ENCODE data around the gene USO1.
"Not testable (repeated sequence)": the region's sequence is repeated elsewhere in the genome, so short reads cannot be mapped to it uniquely, and the experiment has no call there.

USO1 gene, protein sequence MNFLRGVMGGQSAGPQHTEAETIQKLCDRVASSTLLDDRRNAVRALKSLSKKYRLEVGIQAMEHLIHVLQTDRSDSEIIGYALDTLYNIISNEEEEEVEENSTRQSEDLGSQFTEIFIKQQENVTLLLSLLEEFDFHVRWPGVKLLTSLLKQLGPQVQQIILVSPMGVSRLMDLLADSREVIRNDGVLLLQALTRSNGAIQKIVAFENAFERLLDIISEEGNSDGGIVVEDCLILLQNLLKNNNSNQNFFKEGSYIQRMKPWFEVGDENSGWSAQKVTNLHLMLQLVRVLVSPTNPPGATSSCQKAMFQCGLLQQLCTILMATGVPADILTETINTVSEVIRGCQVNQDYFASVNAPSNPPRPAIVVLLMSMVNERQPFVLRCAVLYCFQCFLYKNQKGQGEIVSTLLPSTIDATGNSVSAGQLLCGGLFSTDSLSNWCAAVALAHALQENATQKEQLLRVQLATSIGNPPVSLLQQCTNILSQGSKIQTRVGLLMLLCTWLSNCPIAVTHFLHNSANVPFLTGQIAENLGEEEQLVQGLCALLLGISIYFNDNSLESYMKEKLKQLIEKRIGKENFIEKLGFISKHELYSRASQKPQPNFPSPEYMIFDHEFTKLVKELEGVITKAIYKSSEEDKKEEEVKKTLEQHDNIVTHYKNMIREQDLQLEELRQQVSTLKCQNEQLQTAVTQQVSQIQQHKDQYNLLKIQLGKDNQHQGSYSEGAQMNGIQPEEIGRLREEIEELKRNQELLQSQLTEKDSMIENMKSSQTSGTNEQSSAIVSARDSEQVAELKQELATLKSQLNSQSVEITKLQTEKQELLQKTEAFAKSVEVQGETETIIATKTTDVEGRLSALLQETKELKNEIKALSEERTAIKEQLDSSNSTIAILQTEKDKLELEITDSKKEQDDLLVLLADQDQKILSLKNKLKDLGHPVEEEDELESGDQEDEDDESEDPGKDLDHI

DNA sequence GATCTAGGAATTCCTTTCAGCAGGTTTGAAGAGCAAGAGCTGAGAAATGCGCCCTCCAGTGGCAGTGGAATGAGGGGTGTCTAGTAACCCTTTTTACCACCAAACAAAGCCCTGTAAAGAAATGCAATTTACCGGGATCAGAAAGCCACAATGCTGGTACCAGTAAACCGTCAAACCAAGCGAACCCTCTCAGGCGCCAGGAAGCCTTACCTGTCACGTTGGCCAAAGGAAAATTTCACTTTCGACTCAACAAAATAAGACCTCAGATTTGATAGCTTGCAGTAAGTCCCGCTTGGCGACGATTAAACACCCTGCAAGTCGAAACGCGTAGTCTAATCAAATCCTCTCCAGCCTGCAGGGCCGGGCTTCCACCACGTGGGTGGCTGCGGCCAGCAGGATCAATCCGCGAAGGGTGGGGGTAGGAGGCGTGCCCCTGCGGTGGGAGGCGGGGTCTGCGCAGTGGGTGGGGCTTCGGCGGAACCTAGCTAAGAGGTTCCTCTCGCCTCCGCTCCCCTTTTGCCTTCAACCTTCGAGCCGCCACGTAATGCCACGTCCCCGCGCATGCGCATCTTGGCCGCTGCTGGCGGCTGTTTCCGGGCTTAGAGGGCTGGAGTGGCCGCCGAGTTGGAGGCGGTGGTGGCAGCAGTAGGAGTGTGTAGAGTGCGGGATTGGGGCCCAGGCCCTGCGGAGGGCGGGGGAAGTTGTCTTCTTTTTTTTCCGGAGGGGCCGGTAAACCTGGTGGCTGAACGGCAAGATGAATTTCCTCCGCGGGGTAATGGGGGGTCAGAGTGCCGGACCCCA lies at the start of gene USO1:
Gene USO1, plus strand, starts transcription at position 512 of the 801 bp plus-strand sequence. Its CDS starts 243 bp downstream, at position 755.
- DNase-seq: peak; percentile 99

DNA sequence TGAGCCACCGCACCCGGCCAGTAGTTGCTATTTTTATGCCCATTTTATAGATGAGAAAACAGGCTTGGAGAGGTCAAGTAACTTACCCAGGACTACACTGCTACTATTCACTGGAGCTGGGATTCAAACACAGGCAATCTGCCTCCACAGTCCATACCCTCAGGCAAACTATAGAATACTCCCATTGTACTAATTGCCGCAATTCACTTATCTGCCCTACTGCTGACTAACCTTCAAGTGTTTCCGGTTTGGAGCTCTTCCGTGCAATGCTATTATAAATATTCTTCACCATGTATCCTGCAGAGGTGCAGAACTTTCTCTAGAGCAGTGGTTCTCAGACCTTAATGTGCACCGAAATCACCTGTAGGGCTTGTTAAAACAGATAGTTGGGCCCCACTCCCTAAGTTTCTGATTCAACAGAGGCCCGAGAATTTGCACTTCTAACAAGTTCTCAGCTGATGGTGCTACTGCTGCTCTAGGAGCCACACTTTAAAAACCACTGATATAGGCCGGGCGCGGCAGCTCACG lies 49.3 kb upstream of the USO1 start:
- no peak for DNase-seq

DNA sequence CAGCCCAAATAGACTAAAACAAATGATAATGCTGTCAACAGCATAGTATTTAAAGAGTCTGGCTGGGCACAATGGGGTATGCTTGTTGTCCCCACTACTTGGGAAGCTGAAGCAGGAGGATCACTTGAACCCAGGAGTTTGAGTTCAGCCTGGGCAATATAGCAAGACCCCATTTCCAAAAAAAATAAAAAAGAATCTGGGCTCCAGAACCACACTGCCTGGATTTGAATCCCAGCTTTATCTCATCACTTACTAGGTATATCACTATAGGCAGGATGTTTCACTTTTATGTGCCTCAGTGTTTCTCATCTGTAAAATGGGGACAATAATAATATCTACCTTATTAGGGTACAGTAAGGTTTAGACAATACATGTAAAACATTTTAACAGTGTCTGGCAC lies 45.9 kb upstream of the USO1 start:
- no peak for DNase-seq

DNA sequence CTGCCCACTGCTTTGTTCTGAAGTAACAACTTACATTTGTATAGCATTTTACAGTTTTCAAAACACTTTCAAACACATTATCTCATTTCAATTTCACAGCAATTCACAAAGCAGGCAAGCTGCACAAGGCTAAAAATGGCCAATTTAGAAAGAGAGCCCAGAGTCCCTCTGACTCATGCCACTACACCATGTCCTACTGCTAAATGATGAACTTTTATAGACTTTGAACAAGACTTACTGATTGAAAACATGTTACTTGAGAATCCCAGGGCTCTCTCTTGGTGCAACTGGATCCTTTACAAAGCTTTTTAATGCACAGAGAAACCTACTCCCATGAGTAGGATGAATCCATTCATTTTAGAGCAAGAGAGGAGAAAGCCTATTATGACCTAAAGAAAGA lies 45.4 kb upstream of the USO1 start:
- DNase-seq: no peak

DNA sequence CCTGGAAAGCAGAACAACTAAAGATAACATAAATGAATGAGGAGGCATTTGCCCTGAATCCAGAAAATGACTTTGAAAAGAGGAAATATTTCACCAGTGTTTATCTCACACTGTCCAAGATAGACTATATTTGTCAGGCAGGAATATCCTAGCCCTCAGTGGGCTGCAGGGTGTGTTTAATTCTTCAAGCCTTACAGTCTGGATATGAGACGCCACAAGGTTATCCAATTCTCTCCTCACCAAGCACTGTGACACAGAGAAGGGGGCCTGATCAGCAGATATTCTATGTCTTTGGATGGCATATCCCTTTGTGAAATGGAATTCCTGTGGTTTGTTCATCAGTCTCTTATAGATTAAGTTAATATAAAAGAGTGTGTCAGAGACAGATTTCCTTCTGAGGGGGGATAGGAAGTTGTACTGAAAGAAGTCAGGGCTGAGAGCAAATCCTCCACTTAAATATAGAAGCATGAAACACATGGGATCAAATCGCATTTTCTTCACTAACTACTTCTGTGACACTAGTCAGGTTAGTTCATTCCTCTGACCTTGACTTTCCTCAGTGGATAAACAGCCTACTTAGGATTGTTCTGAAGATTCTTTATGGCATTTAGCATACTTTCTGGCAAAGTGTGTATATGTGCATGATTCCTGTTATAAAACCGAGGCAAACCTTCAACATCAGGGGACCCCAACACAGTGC lies 44.4 kb upstream of the USO1 start:
- no peak for DNase-seq

DNA sequence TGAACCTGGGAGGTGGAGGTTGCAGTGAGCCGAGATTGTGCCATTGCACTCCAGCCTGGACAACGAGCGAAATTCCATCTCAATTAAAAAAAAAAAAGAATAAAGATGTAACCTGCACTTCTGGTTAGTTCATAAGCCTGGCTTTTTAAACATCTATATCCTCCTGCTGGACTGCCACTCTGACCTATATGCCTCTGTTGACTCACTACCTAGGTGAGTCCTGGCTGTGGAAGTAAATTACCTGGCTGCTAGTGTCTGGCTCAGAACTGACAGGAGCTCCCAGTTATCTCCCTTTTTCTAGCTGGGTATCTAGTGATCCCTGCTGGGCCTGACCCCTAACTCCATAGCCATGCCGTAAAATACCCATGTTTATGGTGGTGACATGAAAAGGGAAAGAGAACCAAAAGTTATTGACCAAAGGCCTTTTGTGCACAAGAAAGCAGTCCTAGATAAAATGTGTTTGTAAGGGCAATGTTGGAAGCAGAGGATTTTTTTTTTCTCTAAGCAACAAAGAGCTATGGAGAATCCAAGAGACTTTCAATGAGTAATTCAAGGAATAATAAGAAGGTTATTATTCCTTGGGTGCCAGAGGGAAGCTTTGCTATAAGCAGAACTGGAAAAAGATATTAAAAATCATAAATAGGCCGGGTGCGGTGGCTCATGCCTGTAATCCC lies 40.8 kb upstream of the USO1 start:
- DNase-seq: no peak

DNA sequence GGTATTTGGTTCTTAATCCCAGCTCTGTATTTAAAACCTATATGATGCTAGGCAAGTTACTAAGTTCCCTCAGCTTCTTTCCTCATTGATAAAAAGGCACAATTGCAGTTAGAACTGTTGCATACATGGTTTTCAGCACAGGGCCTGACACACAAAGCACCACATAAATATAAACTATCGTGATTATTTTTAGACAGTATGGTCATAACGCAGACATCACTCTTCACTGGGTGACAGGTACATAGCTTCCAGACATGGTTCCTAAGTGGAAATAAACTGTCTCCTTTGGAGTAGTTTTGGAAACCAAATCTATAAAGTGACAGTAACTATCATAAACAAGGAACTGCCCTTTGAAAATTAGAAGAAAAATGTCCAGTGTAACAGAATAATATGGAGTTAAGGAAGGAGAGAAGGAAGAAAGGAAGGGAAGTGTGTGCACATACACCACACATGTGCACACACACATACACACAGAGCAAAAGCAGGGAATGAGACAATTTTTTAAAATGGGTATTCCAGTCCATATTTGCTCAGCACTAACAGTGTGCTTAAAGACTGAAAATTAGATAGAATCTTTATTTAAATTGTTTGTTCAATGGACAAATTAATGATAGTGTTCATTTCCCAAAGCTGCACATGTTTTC lies 38.7 kb upstream of the USO1 start:
- DNase-seq: no peak

DNA sequence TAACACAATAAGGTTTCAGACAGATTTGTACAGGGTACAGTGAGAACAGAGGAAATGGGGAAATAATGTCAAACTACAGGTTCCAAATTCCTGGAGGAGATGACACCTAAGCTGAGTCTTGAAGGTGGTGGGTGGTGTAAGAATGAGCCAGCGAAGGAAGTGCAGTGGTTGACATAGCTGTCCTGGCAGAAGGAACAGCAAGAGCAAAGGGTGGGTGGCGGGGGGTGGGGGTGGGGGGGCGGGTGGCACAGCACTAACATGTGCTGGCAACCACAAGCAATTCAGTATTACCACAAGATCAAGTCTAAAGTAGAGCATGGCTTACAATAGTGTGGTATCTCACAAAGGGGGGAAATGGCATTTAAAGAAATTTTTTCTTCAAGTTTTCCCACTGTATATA lies 38.0 kb upstream of the USO1 start:
- no peak for DNase-seq

DNA sequence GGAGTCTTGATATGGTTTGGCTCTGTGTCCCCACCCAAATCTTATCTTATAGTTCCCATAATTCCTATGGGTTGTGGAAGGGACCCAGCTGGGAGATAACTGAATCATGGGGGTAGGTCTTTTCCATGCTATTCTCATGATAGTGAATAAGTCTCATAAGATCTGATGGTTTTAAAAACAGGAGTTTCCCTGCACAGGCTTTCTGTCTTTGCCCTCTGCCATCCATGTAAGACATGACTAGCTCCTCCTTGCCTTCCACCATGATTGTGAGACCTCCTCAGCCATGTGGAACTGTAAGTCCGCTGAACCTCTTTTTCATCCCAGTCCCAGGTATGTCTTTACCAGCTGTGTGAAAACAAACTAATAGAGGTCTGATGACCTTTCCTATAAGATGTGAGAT lies 37.3 kb upstream of the USO1 start:
- DNase-seq: not testable (repeated sequence)

DNA sequence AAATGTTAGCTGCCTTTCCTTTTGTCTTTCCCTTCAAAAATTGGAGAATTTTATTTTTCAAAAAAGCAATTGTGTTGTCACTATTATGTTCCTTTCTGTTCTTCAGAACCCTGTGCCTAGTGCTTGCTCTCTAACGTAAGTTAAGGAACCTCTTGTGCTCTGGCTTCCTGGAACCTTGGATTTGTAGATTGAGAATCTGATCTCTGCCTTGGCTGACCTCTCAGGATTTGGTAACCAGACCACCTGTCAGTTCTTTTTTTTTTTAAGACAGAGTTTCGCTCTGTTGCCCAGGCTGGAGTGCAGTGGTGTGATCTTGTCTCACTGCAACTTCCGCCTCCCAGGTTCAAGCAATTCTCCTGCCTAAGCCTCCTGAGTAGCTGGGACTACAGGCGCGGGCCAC lies 32.3 kb upstream of the USO1 start:
- DNase-seq: not testable (repeated sequence)

DNA sequence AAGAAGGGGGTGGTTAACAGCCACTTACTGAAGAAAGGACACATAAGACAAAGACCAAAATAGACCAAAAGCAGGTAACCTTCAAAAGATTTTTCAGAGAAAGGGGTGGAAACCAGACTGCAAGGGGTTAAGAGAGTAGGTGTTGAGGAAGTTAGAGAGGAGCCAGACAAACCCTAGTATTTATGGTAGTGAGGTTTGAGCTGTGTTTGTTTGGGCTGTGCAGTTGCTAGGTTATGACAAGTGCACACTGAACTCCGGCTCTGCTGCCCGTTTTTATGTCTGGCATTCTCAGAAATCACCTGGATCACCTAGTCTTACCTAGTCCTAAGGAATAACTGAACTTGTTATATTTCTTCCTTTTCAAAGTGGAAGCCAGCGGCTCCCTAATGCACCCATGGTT lies 28.3 kb upstream of the USO1 start:
- no peak for DNase-seq

DNA sequence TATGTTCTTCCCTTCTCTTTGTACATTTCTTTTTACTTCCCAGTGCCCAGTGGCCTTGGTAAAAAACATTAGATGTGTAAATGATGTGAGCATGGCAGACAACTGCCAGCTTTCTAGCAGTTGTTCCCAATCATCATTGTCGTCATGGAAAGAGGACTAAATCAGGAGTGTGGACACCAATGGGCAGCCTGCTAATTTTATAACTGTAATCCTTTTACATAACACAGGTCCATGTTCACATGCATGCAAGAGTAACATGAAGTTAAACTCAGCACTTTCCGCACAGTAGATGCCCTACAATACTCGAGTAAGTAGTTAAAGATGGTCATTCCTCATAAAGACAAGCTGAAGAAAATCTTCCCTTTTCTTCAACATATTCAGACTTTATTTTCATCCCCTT lies 27.8 kb upstream of the USO1 start:
- no peak for DNase-seq

DNA sequence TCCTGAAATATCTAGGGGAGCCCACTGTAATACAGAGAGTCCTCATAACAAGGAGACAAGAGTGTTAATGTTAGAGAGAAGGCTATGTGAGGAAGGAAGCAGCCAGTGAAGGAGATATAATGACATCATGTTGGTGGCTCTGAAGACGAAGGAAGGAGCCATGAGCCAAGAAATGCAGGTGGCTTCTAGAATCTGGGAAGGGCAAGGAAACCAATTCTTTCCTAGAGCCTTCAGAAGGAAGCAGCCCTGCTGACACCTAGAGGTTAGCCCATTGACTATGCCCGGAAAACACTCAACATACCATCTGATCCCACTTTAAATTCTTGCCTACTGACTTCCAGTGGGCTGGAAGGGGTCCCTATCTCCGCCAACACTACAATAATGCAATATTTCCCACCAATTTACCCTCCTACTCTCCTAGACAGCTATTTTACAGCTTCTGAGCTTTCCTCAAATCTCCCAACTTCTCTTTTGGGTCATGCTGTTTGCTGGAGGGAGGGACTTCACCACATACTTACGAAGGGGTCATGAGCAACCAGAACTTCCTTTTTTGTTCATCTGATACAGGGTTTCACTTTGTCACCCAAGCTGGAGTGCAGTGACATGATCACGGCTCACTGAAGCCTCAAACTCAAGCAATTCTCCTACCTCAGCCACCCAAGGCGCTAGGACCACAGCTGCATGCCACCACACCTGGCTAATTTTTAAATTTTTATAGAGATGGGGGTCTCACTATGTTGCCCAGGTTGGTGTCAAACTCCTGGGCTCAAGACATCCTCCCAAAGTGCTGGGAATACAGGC lies 26.0 kb upstream of the USO1 start:
- DNase-seq: no peak

DNA sequence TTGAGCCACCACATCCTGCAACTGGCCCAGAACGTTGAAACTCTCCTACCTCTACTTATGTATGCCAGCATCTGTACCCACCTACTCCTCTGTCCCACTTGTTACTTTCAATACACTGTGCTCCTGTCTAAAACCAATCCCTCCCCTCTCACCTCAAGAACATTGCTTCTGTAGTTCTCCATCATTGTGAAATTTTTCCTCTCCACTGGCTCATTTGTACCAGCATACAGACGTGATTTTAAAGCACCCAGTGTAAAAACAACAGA lies 25.5 kb upstream of the USO1 start:
- DNase-seq: no peak

DNA sequence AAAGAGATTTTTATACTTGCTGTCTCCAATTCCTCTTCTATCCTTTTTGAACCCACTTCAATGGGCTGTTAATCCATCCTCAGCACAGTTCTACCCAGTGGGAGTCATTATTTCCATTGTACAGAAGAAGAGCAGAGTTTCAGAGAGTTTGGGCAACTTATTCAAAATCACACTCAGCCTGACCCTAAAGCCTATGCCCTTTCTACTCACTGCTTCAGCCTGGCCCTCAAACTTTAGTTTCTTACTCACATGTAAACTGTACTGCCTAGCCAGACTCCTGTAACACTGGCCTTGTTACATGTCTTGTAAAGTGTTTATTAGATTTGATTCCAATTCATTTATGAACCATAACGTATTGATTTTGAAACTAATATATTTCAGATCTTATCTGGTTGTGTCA lies 25.1 kb upstream of the USO1 start:
- no peak for DNase-seq

DNA sequence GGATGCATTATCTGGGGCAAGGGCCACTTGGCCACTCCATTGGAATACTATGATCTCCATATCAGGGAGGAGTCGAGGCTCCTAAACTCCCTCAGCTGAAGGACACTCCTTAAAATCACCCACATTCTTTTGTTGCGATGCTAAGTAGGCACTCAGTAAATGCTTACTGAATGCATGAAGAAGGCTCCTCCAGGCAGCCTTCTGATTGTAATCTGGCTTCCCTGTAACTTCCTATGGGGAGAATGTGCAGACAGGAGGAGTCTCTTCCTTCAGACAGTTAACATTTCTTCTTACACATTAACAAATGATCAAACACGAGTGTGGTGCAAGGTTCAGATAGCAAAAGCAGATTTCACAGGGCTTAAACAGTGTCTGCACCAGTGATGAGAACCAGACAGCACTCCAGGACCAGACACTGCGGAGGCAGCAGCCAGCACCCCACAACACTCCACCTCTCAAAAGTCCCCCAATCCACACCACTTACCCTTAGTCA lies 21.4 kb upstream of the USO1 start:
- no peak for DNase-seq

DNA sequence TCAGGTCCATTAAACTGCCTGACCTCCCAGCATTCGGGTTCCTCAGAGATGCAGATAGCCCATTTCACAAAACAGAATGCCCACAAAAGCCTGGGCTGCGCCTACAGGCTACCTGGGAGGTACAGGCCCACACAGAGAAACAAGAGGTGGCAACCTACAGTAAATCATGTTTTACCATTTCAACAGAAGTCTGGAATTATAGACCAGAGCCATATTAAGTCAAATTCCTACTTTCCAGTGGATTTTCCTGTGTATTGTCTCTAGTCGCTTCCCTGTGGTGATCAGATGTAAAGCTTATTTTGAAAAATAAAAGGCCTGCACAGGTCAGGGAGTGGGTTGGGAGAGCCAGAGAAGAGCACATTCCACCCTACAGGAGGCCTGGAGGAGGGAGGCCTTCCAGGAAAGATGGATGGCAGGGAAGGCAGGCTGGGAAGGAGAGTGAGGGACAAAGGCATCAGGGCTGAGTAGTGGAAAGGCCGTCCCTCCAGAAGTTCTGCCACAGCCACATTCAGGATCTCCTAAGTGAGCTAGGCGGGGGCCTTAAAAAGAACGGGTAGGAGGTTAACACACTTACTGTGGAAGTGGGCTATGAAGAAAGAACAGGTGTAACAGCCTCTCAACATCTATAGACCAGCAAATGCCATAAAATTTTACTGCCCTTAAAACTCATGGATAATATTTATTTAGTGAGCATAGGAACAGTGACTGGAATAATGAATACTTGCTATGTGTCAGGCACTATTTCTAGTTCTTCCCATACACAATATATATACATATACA lies 19.0 kb upstream of the USO1 start:
- no peak for DNase-seq

DNA sequence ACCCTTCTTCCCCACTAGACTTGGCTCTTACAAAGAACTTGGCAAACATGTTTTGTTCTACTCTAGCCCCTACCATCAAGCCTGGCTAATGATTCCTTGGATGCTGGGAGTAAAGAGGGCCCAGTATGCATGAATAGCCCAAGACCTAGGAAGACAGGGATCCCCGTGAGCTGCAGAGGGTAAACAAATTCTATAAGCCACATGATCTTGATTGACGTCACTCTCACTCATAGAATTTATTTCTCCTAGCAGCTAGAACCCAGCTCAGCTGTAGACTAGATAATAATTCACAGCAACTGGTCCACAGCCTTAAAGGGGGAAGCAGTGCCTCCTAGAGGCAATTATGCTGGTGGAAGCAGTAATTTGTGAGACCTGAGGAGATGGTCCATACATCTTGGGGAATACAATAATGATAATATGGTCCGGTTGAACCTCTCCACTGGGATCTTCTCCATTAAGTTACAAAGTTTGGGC lies 16.1 kb upstream of the USO1 start:
- no peak for DNase-seq

DNA sequence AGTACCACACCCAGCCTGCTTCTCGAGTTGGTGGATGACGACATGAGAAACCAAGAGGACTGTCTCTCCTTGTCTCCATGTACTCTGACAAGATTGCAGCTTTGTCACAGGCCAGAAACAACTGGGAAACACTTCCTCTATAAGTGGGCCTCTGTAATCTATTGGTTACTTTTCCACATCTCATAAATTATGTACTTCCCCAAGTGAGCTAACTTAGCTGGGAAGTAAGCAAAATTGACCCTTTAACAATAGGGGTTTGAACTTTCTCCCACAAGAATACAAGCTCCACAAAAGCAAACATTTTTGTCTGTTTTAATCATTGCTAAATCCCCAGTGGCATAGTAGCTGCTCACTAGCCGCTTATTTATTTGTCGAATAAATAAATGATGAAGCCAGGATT lies 14.1 kb upstream of the USO1 start:
- DNase-seq: no peak
